Measurements from ENCODE around the gene FUT1.
A peak's percentile ranks its signal among the peaks of the same experiment; 100 is the strongest.
"Not testable (repeated sequence)": the region's sequence is repeated elsewhere in the genome, so short reads cannot be mapped to it uniquely, and the experiment has no call there.

Gene FUT1

DNA sequence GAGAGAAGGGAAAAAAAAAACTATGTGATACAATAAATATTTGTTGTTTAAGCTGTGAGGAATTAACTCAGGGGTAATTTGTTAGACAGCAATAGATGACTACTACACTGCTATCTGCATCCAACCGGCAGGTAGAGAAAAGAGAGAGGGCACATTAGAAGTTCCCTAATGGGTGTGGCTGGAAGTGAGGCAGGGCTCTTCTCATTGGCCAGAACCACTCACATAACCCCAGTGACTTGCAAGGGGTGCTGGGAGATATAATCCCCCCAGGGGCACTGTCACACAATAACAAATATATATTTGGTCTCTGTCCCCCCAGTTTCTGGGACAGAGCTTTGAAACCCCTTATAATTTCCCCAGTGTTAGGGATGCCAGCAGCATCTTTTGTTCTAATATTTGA lies 27.2 kb upstream of the FUT1 start:
- ATAC-seq, result no peak
- Mint-ChIP-seq H3K36me3 (ENCODE audit: low read depth) (no peaks in the 10 kb centered on the region), H3K27ac (no peak overlapping the region), H3K27me3 (peaks cover 7% of the 10 kb centered on the region), H3K4me1 (peaks cover 5% of the 10 kb centered on the region), H3K9me3 (no peaks in the 10 kb centered on the region), H3K4me3 (no peak overlapping the region)
- no peak for DNase-seq

DNA sequence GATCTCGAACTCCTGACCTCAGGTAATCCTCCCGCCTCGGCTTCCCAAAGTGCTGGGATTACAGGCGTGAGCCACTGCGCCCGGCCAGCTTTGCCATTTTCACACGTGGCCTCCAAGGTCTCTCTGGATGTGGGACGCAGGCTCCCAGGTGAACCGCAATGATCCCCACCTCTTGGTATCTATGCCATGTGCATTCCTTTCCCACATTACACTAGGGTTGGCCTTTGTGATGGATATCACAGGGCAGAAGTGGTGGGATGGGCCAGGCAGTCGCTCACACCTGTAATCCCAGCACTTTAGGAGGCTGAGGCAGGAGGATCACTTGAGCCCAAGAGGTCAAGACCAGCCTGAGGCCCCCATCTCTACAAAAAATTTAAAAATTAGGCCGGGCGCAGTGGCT lies 25.3 kb upstream of the FUT1 start:
- H3K27me3 Mint-ChIP-seq, result peaks cover 5% of the 10 kb centered on the region
- H3K9me3 Mint-ChIP-seq, result no peaks in the 10 kb centered on the region
- H3K36me3 Mint-ChIP-seq (ENCODE audit: low read depth), result no peaks in the 10 kb centered on the region
- ATAC-seq (no peak), DNase-seq (no peak)
- no peak overlapping the region for H3K27ac Mint-ChIP-seq
- H3K4me3 Mint-ChIP-seq, result no peak overlapping the region
- H3K4me1 Mint-ChIP-seq, result peaks cover 5% of the 10 kb centered on the region

DNA sequence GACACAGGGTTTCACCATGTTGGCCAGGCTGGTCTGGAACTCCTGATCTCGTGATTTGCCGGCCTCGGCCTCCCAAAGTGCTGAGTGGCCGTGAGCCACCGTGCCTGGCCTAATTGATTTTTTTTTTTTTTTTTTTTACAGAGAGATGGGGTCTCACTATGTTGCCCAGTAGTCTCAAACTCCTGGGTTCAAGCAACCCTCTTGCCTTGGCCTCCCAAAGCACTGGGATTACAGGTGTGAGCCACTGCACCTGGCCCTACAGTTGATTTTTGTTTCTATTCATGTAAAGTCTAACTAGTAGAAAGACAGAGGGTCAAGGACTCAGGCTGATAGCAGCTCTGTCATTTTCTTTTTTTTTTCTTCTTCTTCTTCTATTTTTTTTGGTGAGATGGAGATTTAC lies 24.7 kb upstream of the FUT1 start:
- Mint-ChIP-seq H3K4me3 (no peak overlapping the region), H3K27me3 (peaks cover 4% of the 10 kb centered on the region), H3K27ac (no peak overlapping the region), H3K36me3 (ENCODE audit: low read depth) (no peaks in the 10 kb centered on the region), H3K4me1 (peaks cover 2% of the 10 kb centered on the region), H3K9me3 (no peaks in the 10 kb centered on the region)
- DNase-seq, result no peak
- ATAC-seq, result no peak

DNA sequence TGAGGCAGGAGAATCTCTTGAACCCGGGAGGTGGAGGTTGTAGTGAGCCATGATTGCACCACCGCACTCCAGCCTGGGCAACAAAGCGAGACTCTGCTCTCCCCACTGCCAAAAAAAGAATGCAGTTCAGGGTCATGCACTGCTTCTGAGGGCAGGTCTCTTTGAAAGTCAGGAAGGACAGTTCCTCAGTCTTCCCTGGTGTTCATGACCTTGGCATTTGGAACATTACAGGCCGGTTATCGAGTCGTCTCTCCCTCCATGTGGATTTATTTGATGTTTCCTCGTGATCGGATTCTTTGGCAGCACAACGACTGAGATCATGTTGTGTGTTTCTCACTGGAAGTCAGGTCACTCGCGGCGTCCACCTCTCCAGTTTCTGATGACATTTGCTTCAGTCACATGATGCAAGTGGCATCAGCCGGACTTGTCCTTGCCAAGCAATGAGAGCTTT lies 20.1 kb upstream of the FUT1 start:
- peaks cover 3% of the 10 kb centered on the region for H3K4me1 Mint-ChIP-seq
- H3K36me3 Mint-ChIP-seq (ENCODE audit: low read depth), result no peaks in the 10 kb centered on the region
- H3K27me3 Mint-ChIP-seq, result peaks cover 14% of the 10 kb centered on the region
- H3K4me3 Mint-ChIP-seq, result no peak overlapping the region
- DNase-seq (no peak), ATAC-seq (no peak)
- H3K27ac Mint-ChIP-seq, result no peak overlapping the region
- H3K9me3 Mint-ChIP-seq, result no peaks in the 10 kb centered on the region

DNA sequence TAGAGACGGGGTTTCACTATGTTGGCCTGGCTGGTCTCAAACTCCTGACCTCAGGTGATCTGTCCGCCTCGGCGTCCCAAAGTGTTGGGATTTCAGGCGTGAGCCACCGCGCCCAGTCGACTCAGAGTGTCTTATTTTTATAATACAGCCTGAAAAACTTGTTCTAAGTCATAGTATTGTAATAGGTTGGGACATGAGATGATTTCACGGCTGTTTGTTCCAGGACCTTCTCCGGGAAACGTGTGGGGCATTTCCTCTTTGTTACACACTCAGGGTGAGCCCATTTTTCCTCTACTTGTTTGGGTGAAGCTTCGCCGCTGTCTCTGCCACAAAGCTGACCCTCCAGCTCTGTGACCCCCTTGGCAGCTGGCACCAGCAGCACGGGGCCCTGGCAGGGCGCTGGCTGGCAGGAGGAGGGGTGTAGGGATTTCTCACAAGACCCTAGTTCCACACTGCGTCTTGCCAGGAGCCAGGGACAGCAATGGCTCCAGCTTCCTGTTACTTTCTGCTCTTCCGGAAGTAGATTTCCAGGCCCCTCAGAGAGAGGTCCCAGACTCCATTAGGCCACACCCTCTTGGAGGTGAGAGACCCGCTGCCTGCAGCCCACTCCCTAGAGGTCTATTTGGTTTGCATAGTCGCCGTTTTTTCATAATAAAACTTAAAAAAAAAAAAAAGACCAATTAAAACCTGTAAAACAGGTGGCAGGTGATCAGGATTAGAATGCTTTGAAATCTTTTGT lies 18.5 kb upstream of the FUT1 start:
- no peak for DNase-seq
- H3K36me3 Mint-ChIP-seq (ENCODE audit: low read depth), result no peaks in the 10 kb centered on the region
- H3K4me1 Mint-ChIP-seq, result peaks cover 3% of the 10 kb centered on the region
- no peaks in the 10 kb centered on the region for H3K9me3 Mint-ChIP-seq
- H3K27ac Mint-ChIP-seq, result no peak overlapping the region
- no peak for ATAC-seq
- peaks cover 15% of the 10 kb centered on the region for H3K27me3 Mint-ChIP-seq
- H3K4me3 Mint-ChIP-seq, result no peak overlapping the region

DNA sequence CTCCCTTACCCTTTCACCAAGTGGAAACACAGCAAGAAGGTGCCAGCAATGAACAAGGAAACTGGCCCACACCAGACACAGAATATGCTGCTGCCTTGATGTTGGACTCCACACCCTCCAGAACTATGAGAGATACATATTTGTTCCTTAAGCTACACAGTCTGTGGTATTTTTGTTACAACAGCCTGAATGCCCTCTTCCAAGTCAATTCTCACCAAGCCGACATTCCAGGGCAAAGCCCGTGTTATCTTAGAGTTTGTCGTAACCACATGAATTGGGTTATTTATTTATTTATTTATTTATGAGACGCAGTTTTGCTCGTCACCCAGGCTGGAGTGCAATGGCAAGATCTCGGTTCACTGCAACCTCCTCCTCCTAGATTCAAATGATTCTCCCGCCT lies 17.8 kb upstream of the FUT1 start:
- H3K9me3 Mint-ChIP-seq, result no peaks in the 10 kb centered on the region
- no peak overlapping the region for H3K4me3 Mint-ChIP-seq
- no peak overlapping the region for H3K27ac Mint-ChIP-seq
- DNase-seq (no peak), ATAC-seq (no peak)
- peaks cover 19% of the 10 kb centered on the region for H3K27me3 Mint-ChIP-seq
- peaks cover 3% of the 10 kb centered on the region for H3K4me1 Mint-ChIP-seq
- no peaks in the 10 kb centered on the region for H3K36me3 Mint-ChIP-seq (ENCODE audit: low read depth)

DNA sequence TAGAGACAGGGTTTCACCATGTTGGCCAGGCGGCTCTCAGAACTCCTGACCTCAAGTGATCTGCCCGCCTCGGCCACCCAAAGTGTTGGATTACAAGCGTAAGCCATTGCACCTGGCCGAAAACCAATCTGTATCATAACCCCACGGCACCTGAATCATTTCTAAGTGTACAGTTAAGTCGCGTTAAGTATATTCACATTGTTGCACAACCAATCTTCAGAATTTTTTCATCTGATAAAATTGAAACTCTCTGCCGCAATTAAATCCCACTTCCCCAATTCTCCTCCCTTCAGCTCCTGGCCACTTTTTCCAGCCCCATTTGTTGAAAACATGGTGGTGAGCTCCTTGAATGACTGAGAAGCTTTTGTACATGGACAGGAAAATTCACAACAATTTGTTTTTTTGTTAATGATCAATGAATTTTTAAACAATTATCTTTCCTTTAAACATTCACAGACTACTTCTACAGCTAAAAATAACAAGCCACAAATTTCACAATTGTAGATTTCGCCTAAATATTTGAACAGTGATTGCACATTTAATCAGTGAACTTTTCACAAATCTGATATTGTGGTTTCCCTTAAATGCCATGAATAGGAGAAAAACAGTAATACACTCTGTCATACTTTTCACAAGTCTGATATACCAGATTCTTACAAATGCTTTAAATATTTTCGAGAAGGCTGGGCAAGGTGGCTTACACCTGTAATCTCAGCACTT lies 16.7 kb upstream of the FUT1 start:
- H3K36me3 Mint-ChIP-seq (ENCODE audit: low read depth), result no peaks in the 10 kb centered on the region
- DNase-seq, result no peak
- no peak for ATAC-seq
- no peak overlapping the region for H3K4me3 Mint-ChIP-seq
- peaks cover 3% of the 10 kb centered on the region for H3K4me1 Mint-ChIP-seq
- no peaks in the 10 kb centered on the region for H3K9me3 Mint-ChIP-seq
- no peak overlapping the region for H3K27ac Mint-ChIP-seq
- peaks cover 21% of the 10 kb centered on the region for H3K27me3 Mint-ChIP-seq

DNA sequence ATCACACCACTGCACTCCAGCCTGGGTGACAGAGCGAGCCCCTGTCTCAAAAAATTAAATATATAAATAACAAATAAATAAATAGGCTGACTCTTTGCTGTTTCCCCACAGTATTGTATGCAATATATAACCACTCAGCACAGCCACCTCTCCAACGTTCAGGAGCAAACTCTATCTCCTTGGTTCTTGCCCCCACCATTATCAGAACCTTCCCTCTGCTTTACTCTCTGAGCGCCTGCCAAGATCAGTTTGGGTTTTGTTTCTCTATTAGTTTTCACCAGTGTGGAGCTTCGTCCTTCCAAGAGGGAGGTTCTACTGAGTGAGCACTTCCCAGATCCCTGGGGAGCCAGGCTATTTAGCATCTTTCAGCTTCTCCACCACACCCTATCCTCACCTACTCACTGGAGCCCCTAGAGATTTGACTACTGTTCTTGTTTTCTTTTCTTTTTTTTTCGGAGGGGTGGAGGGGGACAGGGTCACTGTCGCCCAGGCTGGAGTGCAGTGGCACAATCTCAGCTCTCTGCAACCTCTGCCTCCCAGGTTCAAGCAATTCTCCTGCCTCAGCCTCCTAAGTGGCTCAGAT lies 15.8 kb upstream of the FUT1 start:
- H3K4me3 Mint-ChIP-seq; ATAC-seq; H3K36me3 Mint-ChIP-seq (ENCODE audit: low read depth); H3K9me3 Mint-ChIP-seq; DNase-seq; H3K4me1 Mint-ChIP-seq: not testable (repeated sequence)
- Mint-ChIP-seq H3K27ac (peak overlapping the region; percentile 59), H3K27me3 (peaks cover 21% of the 10 kb centered on the region)

DNA sequence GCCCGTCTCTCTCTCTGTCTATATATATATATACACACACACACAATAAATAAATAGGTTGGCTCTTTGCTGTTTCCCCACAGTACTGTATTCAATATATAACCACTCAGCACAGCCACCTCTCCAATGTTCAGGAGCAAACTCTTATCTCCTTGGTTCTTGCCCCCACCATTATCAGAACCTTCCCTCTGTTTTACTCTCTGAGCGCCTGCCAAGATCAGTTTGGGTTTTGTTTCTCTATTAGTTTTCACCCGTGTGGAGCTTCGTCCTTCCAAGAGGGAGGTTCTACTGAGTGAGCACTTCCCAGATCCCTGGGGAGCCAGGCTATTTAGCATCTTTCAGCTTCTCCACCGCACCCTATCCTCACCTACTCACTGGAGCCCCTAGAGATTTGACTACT lies 13.4 kb upstream of the FUT1 start:
- H3K4me1 Mint-ChIP-seq; H3K4me3 Mint-ChIP-seq; H3K27ac Mint-ChIP-seq; H3K36me3 Mint-ChIP-seq (ENCODE audit: low read depth); DNase-seq; ATAC-seq; H3K9me3 Mint-ChIP-seq: not testable (repeated sequence)
- peaks cover 24% of the 10 kb centered on the region for H3K27me3 Mint-ChIP-seq

DNA sequence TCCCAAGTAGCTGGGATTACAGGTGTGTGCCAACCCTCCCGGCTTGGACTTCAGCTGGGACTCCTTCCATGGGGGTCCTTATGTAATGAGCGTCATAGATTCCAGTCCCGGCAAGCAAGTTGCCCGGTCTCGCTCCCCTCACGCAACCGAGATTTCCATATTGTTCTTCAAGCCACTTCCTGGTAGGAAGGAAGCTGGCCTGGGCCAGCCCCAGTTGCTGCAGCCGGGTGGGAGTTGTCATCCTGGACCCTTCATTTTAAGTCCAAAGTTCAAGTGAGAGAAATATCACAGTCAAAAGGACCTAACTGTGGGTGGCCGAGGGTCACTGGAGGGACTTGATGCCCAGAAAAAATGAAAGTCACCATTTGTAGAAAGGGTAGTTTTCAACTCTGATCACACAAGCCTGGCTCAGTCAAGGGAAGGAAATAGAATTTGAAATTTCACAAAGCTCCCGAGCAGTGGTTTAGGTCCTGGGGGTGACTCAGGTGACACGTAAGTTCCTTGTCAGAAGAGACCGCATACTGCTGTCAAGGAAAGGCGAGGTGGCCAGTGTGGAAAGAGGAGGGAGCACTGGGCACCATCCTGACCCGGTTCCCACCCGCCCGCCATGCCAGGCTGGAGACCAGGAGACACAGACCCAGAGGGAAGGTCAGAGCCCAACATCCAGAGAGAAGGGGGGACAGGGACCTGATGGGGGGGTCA lies 8.2 kb upstream of the FUT1 start:
- no peak overlapping the region for H3K4me3 Mint-ChIP-seq
- DNase-seq (peak; percentile 22), ATAC-seq (peak; percentile 68)
- H3K36me3 Mint-ChIP-seq (ENCODE audit: low read depth), result no peaks in the 10 kb centered on the region
- peak overlapping the region; percentile 18 for H3K27ac Mint-ChIP-seq
- H3K4me1 Mint-ChIP-seq, result peaks cover 4% of the 10 kb centered on the region
- peaks cover 13% of the 10 kb centered on the region for H3K27me3 Mint-ChIP-seq
- H3K9me3 Mint-ChIP-seq, result no peaks in the 10 kb centered on the region

DNA sequence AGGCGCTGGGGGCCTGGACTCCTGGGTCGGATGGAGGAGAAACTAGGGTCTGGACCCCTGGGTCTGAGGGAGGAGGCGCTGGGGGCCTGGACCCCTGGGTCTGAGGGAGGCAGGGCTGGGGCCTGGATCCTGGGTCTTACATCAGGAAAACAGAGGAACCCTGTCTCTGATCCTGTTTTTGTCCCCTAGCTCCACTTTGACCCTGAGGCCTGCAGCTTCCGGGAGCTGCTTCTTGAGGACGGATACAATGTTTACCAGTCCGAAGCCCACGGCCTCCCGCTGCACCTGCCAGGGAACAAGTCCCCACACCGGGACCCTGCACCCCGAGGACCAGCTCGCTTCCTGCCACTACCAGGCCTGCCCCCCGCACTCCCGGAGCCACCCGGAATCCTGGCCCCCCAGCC lies 5.3 kb upstream of the FUT1 start:
- H3K4me3 Mint-ChIP-seq, result no peak overlapping the region
- ATAC-seq, result no peak
- peaks cover 11% of the 10 kb centered on the region for H3K4me1 Mint-ChIP-seq
- no peaks in the 10 kb centered on the region for H3K9me3 Mint-ChIP-seq
- H3K36me3 Mint-ChIP-seq (ENCODE audit: low read depth), result no peaks in the 10 kb centered on the region
- peaks cover 25% of the 10 kb centered on the region for H3K27me3 Mint-ChIP-seq
- no peak overlapping the region for H3K27ac Mint-ChIP-seq
- DNase-seq, result no peak

DNA sequence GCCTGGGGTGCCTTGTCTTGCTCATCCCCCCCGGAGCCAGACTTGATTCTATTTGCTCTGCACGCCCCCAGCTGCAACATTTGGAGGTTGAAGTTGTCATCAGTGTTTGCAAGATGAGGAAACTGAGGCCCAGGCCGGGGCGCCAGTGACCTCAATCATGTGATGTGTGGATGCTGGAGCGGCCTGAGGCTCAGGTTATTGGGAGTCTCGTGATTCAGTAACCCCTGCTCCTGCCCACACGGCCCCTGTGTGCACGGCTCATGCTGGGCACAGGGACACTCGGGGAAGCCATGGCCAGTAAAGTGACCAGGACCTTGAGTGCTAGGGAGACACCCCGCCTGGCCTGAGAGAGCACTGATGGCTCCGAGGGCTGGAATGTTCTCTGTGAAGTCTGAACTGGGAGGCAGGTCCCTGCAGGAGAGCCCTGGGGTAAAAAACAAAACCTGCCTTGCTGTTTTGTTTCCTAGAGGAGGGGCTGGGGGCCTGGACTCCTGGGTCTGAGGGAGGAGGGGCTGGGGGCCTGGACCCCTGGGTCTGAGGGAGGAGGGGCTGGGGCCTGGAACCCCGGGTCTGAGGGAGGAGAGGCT lies 4.7 kb upstream of the FUT1 start:
- peaks cover 13% of the 10 kb centered on the region for H3K4me1 Mint-ChIP-seq
- no peak overlapping the region for H3K4me3 Mint-ChIP-seq
- no peak overlapping the region for H3K27ac Mint-ChIP-seq
- H3K27me3 Mint-ChIP-seq, result peaks cover 24% of the 10 kb centered on the region
- DNase-seq (no peak), ATAC-seq (no peak)
- no peaks in the 10 kb centered on the region for H3K36me3 Mint-ChIP-seq (ENCODE audit: low read depth)
- H3K9me3 Mint-ChIP-seq, result no peaks in the 10 kb centered on the region

DNA sequence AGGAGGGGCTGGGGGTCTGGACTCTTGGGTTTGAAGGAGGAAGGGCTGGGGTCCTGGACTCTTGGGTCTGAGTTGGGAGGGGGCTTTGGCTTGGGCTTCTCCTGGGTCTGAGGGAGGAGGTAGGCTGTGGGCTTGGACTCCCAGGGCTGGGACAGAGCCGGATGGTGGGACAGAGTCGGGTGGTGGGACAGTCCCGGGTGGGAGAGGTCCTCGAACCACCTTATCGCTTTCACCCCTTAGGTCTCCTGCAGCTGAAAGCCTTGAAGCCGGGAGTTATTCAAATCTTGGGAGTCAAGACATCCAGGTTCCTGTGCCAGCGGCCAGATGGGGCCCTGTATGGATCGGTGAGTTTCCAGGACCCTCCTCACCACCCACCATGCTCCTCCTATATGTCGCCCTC lies 4.2 kb upstream of the FUT1 start:
- H3K36me3 Mint-ChIP-seq (ENCODE audit: low read depth), result no peaks in the 10 kb centered on the region
- no peak for DNase-seq
- H3K9me3 Mint-ChIP-seq, result no peaks in the 10 kb centered on the region
- peaks cover 15% of the 10 kb centered on the region for H3K4me1 Mint-ChIP-seq
- ATAC-seq, result no peak
- no peak overlapping the region for H3K27ac Mint-ChIP-seq
- H3K4me3 Mint-ChIP-seq, result no peak overlapping the region
- peaks cover 28% of the 10 kb centered on the region for H3K27me3 Mint-ChIP-seq

DNA sequence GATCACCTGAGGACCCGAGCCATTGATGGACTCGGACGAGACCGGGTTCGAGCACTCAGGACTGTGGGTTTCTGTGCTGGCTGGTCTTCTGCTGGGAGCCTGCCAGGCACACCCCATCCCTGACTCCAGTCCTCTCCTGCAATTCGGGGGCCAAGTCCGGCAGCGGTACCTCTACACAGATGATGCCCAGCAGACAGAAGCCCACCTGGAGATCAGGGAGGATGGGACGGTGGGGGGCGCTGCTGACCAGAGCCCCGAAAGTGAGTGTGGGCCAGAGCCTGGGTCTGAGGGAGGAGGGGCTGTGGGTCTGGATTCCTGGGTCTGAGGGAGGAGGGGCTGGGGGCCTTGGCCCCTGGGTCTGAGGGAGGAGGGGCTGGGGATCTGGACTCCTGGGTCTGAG lies 3.8 kb upstream of the FUT1 start:
- Mint-ChIP-seq H3K4me3 (no peak overlapping the region), H3K27me3 (peaks cover 30% of the 10 kb centered on the region), H3K36me3 (ENCODE audit: low read depth) (no peaks in the 10 kb centered on the region), H3K4me1 (peaks cover 17% of the 10 kb centered on the region), H3K27ac (no peak overlapping the region), H3K9me3 (no peaks in the 10 kb centered on the region)
- ATAC-seq, result no peak
- DNase-seq, result no peak
